HG03097 (cell line): ENCODE measurements around the gene FIBCD1.

Experiments used
- ATAC-seq: cut with Tn5 transposase; IDR thresholded peaks from one replicate; pipeline ENCODE4 v1.9.1; 2021; ENCODE audit not compliant: unreplicated experiment, low FRiP score

FIBCD1 gene

GRCh38 chr9:130924448-130924788 is 14.6 kb downstream of the FIBCD1 start:
- ATAC-seq = no peak

- no peak for ATAC-seq
These were observed 15.2 kb downstream of the FIBCD1 start for GRCh38 chr9:130923611-130924447.

- ATAC-seq = no peak
These were observed 16.0 kb downstream of the FIBCD1 start for GRCh38 chr9:130922893-130923610.

GRCh38 chr9:130921989-130922892 is 16.8 kb downstream of the FIBCD1 start:
- ATAC-seq = no peak

GRCh38 chr9:130921300-130921988 is 17.6 kb downstream of the FIBCD1 start:
- no peak for ATAC-seq

GRCh38 chr9:130920762-130921299 is 18.2 kb downstream of the FIBCD1 start:
- ATAC-seq = no peak

- no peak for ATAC-seq
These were observed 18.8 kb downstream of the FIBCD1 start for GRCh38 chr9:130920233-130920632.

GRCh38 chr9:130919559-130920145 is 19.4 kb downstream of the FIBCD1 start:
- no peak for ATAC-seq

- no peak for ATAC-seq
These were observed 20.1 kb downstream of the FIBCD1 start for GRCh38 chr9:130918826-130919558.

- no peak for ATAC-seq
These were observed 20.8 kb downstream of the FIBCD1 start for GRCh38 chr9:130918101-130918825.

- ATAC-seq = no peak
These were observed 21.7 kb downstream of the FIBCD1 start for GRCh38 chr9:130917168-130917960.

- no peak for ATAC-seq
These were observed 24.0 kb downstream of the FIBCD1 start for GRCh38 chr9:130915096-130915447.

GRCh38 chr9:130914417-130915095 is 24.5 kb downstream of the FIBCD1 start:
- ATAC-seq = no peak

- ATAC-seq = no peak
These were observed 25.2 kb downstream of the FIBCD1 start for GRCh38 chr9:130913599-130914416.

- ATAC-seq = no peak
These were observed 26.0 kb downstream of the FIBCD1 start for GRCh38 chr9:130912932-130913598.
